Fibroblast of upper back skin (primary cell): Measurements from ENCODE around the gene OCA2.

Source experiments
- DNase-seq: peaks from one replicate; pipeline ENCODE4 v3.0.0-alpha.2; 2013

Gene OCA2

DNA sequence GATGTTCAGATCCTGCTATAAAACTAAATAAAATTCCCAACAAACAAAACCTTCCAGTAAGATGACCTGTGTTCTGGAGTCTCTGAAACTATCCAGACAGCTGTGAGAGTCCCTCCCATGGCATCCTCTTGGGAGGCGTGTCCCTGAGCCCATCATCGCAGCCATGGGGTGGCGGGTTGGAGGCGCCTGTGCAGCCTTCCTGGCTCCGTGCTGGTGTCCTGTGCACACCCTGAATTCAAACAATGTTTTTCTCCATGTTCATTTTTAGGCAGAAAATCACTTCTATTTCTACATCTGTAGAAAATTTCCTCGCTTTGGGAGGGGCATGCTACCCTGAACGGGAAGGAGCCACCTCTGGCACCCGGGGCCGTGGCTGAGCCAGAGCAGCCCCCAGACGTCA lies 19.4 kb upstream of the OCA2 start:
- DNase-seq: no peak

DNA sequence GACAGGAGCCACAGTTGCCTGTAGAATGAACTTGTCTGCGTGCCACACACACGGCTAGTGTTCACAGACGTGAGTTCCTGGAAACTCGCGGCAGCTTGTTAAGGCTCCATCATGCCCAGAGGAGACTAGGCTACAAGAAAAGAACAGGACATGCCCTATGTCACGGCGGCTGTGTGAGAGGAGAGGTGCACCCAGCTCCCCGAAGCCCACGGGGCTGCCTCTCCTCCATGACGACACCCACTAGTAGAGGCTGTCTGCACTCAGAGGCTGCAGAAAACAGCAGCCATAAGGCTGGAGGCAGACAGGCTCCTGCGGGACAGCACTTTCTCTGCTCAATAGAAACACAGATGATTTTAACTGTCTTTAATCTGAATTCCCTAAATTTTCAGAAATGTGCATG lies 19.0 kb upstream of the OCA2 start:
- DNase-seq: no peak

DNA sequence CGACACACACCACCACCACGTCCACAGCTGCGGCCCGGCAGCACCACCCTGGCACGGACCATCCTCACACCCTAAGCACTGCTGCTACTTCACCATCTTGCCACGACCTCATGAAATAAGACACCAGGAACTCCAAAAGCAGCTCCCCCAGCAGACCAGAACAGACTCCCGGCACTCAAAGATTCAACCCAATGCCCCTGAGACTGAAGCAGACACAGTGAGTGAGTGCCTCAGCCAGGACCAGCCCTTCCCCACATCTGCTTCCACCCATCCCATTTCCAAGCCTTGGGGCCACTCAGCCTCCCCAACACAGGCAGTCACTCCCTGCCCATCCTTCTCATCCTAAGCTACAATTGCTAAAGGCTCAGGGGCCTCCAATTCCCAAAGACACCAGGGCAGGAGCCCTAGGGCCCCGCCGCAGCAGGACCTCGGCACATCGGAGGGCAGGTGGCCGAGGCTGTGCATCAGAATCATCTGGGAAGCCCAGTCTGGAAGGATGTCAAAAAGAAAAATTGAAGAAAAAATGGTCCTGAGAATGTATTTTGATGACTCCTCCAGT lies 18.4 kb upstream of the OCA2 start:
- DNase-seq: no peak

GRCh38 chr15:28116521-28117431 lies 17.7 kb upstream of the OCA2 start:
- no peak for DNase-seq

GRCh38 chr15:28115871-28116270 lies 16.8 kb upstream of the OCA2 start:
- DNase-seq: no peak

GRCh38 chr15:28114721-28115622 lies 15.9 kb upstream of the OCA2 start:
- no peak for DNase-seq

DNA sequence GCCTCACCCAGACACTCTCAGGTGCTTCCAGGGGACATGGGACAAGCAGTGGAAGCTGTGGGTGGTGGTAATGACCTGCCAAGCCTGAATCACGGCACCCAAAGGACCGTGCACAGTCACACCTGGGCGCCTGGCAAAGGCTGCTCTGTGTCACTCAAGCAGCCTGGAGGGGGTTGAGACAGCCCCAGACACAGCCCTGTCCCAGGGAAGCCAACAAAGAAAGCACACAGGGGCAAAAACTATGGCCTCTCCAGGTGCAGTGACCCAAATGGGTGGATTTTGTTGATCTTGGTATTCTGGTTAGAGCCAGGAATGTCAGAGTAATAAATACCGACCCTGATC lies 15.0 kb upstream of the OCA2 start:
- no peak for DNase-seq

GRCh38 chr15:28113394-28114113 lies 14.4 kb upstream of the OCA2 start:
- no peak for DNase-seq

DNA sequence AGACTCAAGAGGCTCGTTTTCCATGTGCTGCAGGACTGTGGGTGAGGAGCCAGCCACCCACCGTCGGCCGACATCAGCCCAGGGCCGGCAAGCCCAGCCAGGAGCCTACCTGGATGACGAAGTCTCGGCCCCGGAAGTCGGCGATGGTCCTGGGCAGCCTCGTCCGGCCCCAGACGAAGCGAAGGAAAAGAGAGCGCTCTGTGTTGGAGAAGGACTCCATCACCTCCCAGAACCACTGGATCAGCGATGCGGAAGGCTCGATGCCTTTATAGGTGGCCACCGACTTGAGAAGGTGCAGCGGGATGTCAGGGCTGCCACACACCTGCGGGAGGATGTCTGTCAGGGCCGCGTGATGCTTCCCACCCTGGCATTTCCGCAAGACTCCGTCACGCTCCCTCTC lies 13.8 kb upstream of the OCA2 start:
- DNase-seq: no peak

DNA sequence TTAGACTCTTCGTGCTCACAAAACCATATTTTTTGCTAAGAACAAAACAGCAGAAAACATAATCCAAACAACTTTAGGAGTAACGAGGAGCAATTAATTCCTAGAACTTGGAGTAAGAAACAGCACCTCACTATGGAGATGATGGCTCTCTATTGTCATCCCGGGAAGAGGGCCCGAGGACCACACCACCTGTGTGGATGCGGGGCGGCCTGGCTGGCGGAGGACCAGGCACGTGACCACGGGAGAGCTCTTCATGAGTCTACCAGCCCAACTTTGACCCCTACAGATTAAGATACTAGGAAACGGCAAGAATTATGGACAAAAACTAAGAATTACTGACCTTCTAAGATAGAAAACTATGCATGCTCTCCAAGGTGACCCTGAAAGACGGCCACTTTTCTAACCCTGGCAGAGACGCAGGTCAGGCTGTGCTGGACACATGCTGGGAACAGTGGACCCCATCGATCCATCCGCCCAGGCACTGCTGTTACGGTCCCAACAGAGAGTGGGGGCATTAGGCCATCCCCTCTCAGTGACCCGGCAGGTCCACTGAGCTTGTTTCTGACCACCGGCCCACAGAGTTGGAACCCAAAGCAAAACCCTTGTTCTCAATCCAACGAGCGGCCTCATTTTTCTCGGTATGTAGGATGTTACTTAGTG lies 13.1 kb upstream of the OCA2 start:
- DNase-seq: no peak

DNA sequence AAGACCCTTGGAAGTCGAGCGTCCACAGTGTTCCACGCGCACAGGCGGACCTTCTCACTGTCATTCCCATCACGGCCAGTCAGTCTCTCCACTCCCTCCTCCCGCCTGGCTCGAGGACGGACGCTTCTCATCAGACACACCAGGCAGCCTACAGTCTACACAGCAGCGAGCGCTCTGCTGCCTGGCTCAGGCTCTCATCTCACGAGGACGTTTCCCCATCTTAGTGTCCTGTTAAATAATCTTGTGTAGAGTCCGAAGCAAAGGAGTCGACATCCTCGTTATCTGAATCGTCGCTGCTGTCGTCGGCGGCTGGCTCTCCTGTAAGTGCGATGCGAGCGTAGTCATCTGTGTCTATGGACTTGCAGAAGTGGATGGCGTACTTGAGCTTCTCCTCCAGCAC lies 12.4 kb upstream of the OCA2 start:
- no peak for DNase-seq

GRCh38 chr15:28110481-28110881 lies 11.4 kb upstream of the OCA2 start:
- no peak for DNase-seq

- DNase-seq: no peak
These were observed 10.7 kb upstream of the OCA2 start for GRCh38 chr15:28109626-28110455.

- no peak for DNase-seq
These were observed 8.8 kb upstream of the OCA2 start for GRCh38 chr15:28107904-28108275.

DNA sequence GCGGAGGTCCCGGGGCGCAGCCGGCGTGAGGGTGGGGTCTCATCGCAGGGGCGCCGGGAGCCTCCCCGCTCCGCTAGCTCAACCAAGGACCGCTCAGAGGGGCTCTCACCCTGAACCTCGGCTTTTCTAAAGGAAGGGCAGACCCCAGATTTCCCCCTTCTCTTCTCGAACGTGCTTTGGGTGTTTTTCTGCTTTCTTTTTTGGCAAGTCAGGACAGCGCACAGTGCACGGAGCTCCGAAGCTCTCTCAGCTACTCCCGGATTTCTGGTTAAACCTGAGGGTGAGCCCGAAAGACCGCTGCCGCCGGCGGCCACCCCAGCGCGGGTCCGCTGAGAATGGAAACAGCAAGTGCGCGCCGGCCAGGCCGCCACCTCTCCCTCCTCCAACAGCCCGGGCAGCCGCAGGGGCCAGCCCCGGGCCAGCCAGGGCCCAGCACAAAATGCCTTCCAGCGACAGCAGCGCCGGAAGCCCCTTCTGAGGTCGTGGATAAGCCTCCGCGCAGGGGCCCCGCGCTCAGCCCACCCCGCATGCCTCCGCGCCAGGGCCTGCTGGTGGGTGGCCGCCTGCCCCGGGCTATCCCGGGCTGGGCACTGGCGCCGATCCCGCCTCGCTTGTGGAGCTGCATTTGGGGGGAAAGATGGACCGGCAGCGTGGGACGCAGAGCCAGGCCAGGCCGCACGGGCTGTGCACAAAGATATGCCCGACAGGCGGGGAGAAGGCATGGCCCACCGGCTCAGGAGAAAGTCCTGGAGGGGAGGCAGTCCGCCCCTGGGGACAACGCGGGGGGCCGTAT lies 8.2 kb upstream of the OCA2 start:
- no peak for DNase-seq

DNA sequence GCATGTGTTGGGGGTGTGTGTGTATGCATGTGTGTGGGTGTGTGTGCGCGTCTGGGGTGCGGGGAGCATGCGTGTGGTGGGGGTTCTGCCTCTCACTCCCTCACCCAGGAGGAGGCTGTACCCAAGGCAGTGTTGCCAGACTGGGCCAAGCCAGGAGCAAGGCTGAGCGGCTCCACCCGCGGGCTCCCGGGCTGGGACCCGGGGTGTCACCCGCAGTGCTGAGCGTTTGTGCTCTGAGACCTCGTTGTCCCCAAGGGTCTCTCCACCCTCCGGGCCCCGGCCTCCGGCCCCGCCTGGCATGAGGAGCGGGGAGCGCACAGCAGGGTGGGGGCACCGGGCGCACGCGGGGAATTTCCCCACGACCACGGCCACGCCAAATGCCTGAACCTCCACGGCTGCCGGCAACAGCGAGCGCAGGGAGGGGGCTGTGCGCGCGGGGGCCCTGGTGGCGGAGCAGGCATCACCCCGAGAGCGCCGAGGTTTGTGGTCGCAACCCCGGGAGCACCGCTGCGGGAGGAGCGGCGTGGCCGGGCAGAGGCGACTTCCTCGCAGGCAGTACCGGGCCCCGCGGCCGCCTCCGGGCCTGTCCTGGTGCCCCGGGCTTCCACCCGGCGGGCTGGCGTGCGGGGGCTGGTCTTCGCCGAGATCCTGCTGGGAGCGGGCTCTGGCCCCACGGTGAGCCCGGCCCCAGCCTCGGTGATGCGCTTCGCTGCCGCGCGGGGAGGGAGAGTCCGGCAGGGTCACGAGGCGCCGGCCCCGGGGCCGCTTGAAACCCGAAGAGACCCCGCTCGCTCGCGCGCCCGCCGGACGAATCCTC lies 7.4 kb upstream of the OCA2 start:
- no peak for DNase-seq

GRCh38 chr15:28105793-28106192 lies 6.7 kb upstream of the OCA2 start:
- DNase-seq: no peak

DNA sequence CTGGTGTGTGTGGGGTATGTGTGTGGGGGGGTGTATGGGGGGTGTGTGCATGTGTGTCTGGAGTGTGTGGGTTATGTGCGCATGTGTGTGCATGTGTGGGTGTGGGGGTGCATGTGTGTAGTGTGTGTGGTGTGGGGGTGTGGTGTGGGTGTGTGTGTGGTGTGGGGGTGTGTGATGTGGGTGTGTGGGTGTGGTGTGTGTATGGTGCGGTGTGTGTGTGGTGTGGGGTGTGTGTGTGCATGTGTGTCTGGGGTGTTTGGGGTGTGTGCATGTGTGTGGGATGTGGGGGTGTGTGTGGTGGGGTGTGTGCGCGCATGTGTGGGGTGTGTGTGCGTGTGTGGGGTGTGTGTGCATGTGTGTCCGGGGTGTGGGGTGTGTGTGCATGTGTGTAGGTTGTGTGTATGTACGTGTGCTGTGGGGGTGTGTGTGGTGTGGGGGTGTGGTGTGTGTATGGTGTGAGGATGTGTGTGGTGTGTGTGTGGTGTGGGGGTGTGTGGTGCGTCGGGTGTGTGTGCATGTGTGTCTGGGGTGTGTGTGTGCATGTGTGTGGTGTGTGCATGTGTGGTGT lies 6.2 kb upstream of the OCA2 start:
- no peak for DNase-seq

DNA sequence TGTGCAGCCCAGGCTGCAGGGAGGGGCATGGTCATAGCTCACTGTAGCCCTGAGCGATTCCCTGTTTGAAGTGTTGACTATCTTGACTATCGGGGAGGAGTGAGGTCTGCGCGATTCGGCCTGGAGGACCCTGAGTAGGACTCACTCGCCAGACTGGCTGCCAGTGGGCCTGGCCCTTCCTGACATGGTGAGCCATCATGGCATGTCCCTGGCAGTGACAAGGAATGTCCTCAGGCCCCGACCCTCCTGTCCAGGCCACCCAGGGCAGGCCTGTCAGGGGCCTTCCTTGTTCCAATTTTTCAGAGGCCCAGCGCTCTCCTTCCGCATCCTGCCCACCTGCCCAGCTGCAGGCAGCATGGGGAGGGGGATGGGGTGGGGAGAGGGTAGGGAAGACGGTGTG lies 5.2 kb upstream of the OCA2 start:
- DNase-seq: no peak

DNA sequence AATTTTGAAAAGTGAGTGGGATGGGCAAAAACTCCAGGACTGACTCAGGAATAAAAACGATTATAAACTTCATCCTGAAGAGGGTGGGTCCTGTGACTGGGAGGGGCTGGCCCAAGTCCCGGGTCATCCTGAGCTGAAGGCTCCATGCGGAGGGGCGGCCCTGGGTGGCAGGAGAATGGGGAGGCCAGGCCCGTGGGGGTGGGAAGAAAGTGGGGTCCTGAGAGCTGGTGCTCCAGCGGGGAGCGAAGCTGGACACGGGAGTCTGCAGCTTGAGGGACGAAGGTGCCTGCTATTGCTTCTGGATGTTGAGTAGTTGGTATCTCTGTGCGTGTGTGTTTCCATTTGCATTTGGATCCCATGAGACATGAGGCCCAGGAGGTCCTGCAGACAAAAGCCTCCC lies 4.7 kb upstream of the OCA2 start:
- DNase-seq: no peak
